ENCODE measurements around the gene ADRA2B.

GRCh38 chr2:96150791-96151594 lies 34.6 kb upstream of the ADRA2B start:
- TF ChIP-seq CTCF (IDR thresholded peaks at IDR 0.05) (no peak), POLR2AphosphoS5 (IDR thresholded peaks at IDR 0.05) (no peak)

Measured in gastroesophageal sphincter (tissue), 3 donors.